HG03460 (cell line): ENCODE measurements around the gene ACSF3.
"Not testable (repeated sequence)": the region's sequence is repeated elsewhere in the genome, so short reads cannot be mapped to it uniquely, and the experiment has no call there.

Source experiments
- ATAC-seq: cut with Tn5 transposase; IDR thresholded peaks from one replicate; pipeline ENCODE4 v1.9.1; 2021; ENCODE audit not compliant: unreplicated experiment

The ACSF3 gene

DNA sequence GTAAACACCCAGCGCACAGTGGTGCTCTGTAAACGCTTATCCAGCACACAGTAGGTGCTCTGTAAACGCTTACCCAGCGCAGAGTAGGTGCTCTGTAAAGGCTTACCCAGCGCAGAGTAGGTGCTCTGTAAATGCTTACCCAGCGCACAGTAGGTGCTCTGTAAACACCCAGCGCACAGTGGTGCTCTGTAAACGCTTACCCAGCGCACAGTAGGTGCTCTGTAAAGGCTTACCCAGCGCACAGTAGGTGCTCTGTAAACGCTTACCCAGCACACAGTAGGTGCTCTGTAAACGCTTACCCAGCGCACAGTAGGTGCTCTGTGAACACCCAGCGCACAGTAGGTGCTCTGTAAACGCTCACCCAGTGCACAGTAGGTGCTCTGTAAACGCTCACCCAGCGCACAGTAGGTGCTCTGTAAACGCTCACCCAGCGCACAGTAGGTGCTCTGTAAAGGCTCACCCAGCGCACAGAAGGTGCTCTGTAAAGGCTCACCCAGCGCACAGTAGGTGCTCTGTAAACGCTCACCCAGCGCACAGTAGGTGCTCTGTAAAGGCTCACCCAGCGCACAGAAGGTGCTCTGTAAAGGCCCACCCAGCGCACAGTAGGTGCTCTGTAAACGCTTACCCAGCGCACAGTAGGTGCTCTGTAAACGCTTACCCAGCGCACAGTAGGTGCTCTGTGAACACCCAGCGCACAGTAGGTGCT is 92.4 kb downstream of the ACSF3 start:
- ATAC-seq = not testable (repeated sequence)

DNA sequence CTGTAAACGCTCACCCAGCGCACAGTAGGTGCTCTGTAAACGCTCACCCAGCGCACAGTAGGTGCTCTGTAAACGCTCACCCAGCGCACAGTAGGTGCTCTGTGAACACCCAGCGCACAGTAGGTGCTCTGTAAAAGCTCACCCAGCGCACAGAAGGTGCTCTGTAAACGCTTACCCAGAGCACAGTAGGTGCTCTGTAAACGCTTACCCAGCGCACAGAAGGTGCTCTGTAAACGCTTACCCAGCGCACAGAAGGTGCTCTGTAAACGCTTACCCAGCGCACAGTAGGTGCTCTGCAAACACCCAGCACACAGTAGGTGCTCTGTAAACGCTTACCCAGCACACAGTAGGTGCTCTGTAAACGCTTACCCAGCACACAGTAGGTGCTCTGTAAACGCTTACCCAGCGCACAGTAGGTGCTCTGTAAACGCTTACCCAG is 93.0 kb downstream of the ACSF3 start:
- ATAC-seq = not testable (repeated sequence)

DNA sequence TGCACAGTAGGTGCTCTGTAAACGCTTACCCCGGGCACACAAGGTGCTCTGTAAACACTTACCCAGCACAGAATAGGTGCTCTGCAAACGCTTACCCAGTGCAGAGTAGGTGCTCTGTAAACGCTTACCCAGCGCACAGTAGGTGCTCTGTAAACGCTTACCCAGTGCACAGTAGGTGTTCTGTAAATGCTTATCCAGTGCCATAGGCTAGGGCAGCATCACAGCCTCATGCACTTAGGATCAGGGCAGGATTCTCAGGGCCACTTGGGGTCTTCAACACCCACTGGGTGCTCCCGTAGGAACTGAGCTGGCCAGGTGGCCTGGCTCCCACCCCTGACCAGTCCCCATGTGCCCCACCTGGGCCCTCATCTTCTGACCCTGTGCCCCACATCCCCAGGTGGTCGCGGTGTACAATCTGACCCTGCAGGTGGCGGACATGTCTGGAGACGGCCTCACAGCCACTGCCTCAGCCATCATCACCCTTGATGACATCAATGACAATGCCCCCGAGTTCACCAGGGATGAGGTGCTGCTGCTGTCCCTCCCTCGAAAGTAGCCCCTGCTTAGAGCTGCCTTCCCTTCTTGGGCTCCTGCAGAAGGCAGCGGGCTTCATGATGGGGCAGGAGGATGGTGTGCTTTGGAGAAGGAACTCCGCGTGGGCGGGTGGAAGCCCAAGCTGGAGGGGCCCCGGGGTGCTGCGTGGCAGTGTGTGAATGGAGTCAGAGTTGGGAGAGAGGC is 93.5 kb downstream of the ACSF3 start:
- ATAC-seq = no peak

DNA sequence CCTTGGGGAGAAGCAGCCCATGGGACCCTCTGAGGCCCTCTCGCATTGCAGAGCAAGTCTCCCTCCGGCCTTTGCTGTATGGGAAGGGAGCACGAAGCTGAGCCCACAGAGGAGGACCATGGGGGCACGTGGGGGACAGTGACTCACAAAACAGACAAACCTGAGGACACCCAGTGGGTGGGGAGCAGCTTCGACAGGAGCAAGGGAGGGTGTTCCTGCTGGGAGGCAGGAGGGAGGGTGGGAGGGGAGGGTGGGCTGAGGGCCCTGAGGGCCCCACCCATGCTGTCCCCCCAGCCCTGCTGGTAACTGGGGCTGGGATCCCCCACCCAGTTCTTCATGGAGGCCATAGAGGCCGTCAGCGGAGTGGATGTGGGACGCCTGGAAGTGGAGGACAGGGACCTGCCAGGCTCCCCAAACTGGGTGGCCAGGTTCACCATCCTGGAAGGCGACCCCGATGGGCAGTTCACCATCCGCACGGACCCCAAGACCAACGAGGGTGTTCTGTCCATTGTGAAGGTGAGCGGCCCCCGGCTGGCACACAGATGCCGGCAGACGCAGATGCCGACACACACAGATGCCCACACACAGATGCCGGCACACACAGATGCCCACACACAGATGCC is 94.2 kb downstream of the ACSF3 start:
- no peak for ATAC-seq

DNA sequence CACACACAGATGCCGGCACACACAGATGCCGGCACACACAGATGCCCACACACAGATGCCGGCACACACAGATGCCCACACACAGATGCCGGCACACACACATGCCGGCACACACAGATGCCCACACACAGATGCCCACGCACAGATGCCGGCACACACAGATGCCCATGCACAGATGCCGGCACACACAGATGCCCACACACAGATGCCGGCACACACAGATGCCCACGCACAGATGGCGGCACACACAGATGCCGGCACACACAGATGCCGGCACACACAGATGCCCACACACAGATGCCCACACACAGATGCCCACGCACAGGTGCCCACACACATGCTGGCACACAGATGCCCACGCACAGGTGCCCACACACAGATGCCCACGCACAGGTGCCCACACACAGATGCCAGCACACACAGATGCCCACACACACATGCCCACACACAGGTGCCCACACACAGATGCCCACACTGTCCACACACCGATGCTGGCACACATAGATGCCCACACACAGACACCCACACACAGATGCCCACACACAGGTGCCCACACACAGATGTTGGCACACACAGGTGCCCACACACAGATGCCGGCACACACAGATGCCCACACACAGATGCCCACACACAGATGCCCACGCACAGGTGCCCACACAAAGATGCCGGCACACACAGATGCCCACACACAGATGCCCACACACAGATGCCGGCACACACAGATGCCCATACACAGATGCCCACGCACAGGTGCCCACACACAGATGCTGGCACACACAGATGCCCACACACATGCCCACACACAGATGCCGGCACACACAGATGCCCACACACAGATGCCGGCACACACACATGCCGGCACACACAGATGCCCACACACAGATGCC is 95.1 kb downstream of the ACSF3 start:
- ATAC-seq = not testable (repeated sequence)

DNA sequence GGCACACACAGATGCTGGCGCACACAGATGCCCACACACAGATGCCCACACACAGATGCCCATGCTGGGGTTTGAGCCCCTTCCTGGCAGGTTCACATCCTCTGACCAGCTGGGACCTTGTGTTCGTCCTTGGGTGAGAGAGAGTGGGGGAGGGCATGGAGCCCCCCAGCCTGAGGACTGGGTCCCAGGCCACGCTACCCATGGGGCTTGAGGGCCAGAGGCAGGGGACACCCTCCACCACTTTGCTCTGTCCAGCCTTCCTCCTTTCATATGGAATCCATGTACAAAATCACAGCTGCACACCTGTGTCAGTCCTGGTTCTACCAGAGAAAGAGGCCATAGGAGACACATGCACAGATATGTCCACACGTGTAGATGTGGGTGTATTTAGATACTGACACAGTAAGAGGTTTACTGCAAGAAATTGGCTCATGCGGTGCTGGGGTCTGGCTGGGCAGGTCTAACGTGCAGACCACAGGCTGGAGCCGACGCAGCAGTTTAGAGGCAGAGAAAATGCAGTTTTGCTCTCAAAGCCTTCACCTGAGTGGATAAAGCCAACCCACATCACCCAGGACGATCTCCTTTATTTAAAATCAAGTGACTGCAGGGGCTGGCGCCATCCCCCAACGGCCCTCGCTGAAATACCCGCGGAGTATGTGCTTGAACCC is 95.8 kb downstream of the ACSF3 start:
- ATAC-seq = no peak

DNA sequence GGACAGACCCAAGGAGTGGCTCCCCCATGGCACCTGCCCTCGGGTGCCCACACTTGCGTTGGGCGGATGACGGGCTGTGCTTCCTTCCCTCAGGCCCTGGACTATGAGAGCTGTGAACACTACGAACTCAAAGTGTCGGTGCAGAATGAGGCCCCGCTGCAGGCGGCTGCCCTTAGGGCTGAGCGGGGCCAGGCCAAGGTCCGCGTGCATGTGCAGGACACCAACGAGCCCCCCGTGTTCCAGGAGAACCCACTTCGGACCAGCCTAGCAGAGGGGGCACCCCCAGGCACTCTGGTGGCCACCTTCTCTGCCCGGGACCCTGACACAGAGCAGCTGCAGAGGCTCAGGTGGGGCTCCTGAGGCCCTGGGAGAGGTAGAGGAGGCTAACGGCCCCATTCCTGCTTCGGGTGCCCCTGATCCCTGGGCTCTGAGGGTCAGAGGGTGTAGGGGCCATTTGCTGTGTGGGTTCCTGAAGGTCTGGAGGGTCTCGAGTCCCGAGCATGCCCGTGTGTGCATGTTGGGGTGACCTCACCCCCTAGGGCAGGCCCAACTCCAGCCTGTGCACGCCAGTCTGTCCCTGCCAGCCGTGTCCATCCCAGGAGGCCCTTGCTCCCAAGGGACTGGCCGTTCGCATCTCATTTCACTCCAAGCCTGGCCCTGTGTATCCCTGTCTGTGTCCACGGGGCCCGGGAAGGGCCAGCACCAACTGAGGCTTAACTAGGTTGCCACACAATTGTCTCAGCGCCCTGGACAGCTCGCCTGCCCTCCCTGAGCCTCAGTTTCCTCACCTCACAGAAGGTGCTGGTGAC is 96.7 kb downstream of the ACSF3 start:
- ATAC-seq = no peak

DNA sequence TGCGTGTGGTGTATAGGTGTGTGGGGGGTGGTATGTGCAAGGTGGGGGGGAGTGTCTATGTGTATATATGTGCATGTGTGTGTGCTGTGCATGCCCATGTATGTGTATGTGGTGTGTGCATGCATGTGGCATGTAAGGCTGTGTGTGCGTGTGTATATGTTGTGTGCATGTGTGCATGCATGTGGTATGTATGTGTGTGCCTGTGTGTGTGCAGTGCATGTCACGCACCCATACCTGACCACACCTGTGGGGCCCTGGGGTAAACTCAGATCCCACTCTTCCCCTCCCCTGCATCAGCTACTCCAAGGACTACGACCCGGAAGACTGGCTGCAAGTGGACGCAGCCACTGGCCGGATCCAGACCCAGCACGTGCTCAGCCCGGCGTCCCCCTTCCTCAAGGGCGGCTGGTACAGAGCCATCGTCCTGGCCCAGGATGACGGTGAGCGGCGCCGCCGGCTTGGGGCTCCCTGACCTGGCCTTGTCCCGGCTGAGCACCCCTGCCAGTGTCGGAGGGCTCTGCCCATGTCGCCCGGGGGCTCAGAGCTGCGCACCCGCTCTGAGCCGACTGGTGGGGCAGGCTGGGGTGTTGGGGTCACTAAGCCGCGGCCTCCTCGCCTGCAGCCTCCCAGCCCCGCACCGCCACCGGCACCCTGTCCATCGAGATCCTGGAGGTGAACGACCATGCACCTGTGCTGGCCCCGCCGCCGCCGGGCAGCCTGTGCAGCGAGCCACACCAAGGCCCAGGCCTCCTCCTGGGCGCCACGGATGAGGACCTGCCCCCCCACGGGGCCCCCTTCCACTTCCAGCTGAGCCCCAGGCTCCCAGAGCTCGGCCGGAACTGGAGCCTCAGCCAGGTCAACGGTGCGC is 97.6 kb downstream of the ACSF3 start:
- ATAC-seq = no peak

DNA sequence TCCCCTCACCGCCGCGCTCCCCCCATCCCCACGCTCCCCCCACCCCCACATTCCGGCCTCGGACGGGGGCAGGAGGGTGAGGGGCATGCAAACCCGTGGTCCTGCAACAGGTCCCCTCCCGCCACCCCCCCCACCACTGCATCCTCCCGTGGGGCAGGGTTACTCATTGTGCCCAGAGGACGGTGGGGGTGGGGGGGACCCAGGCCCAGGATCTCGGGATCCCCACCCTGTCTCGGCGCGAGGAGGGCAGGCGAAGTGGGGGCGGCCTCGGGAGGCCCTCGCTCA is 98.2 kb downstream of the ACSF3 start:
- ATAC-seq = no peak

DNA sequence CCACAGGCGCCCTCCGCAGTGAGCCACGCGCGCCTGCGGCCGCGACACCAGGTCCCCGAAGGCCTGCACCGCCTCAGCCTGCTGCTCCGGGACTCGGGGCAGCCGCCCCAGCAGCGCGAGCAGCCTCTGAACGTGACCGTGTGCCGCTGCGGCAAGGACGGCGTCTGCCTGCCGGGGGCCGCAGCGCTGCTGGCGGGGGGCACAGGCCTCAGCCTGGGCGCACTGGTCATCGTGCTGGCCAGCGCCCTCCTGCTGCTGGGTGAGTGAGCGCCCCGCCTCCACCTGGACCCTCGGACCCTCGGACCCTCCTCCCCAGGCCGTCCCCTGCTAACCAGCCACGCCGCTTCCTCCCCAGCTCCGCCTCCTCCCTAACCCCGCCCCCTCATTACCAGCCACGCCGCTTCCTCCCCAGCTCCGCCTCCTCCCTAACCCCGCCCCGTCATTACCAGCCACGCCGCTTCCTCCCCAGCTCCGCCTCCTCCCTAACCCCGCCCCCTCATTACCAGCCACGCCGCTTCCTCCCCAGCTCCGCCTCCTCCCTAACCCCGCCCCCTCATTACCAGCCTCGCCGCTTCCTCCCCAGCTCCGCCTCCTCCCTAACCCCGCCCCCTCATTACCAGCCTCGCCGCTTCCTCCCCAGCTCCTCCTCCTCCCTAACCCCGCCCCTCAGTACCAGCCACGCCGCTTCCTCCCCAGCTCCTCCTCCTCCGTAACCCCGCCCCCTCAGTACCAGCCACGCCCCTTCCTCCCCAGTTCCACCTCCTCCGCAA is 98.7 kb downstream of the ACSF3 start:
- not testable (repeated sequence) for ATAC-seq

DNA sequence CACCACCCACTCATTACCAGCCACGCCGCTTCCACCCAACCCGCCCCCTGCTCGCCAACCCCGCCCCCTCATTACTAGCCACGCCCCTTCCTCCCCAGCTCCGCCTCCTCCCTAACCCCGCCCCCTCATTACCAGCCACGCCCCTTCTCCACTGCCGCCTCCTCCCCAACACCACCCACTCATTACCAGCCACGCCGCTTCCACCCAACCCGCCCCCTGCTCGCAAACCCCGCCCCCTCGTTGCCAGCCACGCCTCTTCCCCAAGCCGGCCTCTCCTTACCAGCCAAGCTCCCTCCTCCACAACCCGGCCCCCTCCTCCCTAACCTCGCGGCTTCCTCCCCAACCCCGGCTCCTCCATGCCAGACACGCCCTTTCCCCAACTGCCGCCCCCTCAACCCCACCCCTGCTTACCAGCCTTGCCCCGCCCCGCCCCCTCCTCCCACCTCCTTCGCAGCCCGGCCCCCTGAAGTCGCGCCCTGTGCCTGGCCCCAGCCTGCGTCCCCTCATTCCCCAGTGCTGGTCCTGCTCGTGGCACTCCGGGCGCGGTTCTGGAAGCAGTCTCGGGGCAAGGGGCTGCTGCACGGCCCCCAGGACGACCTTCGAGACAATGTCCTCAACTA is 99.4 kb downstream of the ACSF3 start:
- no peak for ATAC-seq

DNA sequence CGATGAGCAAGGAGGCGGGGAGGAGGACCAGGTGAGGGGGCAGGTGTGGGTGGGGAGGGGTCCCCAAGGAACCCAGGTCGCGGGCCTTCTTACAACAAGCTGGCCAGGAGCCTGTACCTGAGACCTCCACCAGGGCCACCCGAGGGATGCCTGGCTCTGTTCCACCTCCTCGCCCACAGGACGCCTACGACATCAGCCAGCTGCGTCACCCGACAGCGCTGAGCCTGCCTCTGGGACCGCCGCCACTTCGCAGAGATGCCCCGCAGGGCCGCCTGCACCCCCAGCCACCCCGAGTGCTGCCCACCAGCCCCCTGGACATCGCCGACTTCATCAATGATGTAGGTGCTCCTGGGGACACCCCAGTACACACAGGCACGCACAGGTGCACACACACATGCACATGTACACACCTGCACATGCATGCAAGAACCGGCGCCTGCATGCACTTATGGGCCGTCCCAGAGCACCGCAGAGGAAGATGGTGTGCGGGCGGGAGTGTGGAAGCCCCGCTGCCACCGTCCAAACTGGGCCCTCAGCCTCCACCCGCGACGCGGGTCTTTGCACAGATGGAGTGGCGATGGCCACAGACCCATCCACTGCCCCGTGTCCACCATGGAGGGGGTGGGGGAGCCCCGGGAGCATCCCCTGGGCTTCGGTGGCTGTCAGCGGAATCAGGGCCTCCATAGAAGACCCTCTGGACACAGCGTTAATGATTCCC is 100.1 kb downstream of the ACSF3 start:
- no peak for ATAC-seq

DNA sequence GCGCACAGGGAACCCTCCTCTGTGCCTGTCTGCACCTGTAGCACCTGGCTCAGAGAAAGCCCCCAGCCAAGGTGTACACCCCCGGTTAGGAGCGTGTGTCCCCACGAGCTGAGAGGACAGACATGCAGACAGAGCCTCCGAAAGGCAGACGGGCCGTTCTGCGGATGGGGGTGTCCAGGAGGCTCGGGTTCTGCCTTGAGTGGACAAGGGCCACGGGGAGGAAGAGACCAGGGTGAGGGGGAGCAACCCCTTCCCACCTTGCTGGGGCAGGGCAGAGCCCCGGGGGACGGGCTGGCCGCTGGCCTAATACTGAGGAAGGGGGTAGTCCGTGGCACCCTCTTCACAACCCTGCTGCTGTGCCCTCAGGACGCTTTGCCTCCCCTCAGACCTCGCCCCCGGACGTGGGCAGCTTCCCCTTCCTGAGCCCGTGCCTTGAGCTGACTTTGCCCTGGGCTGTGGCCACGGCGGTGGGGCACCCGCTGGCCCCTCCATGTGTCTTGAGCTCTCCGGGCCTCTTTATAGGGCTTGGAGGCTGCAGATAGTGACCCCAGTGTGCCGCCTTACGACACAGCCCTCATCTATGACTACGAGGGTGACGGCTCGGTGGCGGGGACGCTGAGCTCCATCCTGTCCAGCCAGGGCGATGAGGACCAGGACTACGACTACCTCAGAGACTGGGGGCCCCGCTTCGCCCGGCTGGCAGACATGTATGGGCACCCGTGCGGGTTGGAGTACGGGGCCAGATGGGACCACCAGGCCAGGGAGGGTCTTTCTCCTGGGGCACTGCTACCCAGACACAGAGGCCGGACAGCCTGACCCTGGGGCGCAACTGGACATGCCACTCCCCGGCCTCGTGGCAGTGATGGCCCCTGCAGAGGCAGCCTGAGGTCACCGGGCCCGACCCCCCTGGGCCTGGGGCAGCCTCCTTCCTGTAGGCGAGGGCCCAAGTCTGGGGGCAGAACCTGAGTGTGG is 101.0 kb downstream of the ACSF3 start:
- no peak for ATAC-seq

DNA sequence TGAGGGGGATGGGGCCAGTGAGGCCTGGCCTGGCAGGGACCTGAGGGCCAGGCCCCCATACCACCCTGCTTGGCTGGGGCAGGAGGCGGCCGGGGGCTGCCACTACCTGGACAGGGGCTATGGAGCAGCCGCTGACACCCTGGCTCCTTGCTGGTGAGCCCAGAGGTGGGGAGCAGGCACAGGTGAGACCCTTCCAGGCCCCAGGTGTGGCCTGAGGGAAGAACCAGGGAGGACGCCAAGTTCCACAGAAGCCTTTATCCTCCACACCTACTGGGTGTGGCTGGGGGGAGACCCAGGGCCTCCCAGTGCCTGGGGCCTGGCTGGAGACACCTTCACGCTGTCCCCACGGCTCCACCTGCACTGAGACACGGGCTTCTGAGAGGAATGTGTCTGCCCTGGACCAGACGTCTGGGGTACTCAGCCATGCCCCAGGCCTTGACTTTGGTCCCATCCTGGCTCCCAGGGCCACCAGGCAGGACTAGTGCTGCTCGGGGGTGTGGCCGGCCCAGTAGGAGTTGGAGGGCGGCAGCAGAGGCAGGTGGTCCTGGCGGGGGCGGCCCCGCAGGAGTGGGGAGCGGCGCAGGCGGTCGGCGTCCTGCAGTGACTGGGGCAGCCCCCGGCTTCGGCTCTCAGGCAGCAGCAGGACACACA is 102.0 kb downstream of the ACSF3 start:
- no peak for ATAC-seq

DNA sequence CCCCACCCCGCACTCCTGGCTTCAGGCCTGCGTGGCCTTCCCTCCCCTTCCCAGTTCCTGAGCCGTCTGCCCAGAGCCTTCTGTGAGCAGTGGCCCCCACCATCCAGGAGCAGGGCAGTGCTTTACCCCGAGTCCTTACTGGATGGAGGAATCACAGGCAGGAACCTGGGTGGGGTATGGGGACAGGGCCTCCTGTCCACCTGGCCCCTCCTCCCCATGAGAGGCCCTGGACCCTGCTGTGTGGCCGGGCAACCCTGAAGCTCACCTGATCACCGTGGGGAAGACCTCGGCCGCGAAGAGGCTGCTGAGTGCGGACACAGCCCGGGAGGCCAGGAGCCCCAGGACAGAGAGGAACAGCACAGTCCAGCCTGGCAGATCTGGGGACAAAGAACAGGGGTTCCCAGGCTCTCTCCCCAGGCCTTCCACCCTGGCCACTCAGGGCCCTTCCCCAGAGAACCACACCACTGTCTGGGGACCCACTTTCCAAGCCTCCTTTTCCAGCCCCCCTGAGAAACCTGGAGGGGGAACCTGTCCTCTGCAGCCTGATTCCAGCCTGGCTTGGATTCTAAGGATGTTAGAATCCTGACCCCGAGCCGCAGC is 103.5 kb downstream of the ACSF3 start:
- ATAC-seq = no peak
